HEK293 (cell line): ENCODE data around the gene ACAA2.

Source experiments
- CTCF ChIA-PET: fragments of 350-600 bp; formaldehyde crosslinking; extraction: SDS; loops from one replicate; lab custom pipeline; 2021; ENCODE audit warnings: antibody characterized with exemption; lab: Yijun Ruan, JAX
- POLR2A ChIA-PET: fragments of 300-600 bp; formaldehyde crosslinking; extraction: SDS; loops from one replicate; lab custom pipeline; 2020; ENCODE audit warnings: antibody characterized with exemption, inconsistent platforms; lab: Yijun Ruan, JAX
- H3K27ac ChIP-seq: fragments of 200-500 bp; sonication (Bioruptor generic); 2 replicates; pipeline ENCODE4 v1.5.1; 2014; ENCODE audit warnings: low read depth, low read length, control low read depth, inconsistent platforms; ENCODE audit errors: extremely low read depth
- H3K36me3 ChIP-seq, 2 experiments: fragments of 200-500 bp in 1 of 2; sonication (Bioruptor generic) in 1 of 2; 1 replicate in 1 of 2; 2 replicates in 1 of 2; pipeline ENCODE4 v1.5.1; 2014 to 2017; ENCODE audit warnings: inconsistent platforms in 2 of 2, low read length in 2 of 2; ENCODE audit not compliant: control insufficient read depth in 2 of 2, insufficient read depth in 1 of 2
- H3K4me1 ChIP-seq: fragments of 200-500 bp; sonication (Bioruptor generic); 2 replicates; pipeline ENCODE4 v1.5.1; 2014; ENCODE audit warnings: mild to moderate bottlenecking, low read length, inconsistent platforms; ENCODE audit not compliant: control insufficient read depth, insufficient read depth
- H3K4me3 ChIP-seq: 2 replicates; pipeline ENCODE4 v1.5.1; 2011; ENCODE audit warnings: low read depth, mild to moderate bottlenecking, control low read depth, low read length, moderate library complexity
- H3K9me3 ChIP-seq: fragments of 200-500 bp; sonication (Bioruptor generic); 2 replicates; pipeline ENCODE4 v1.5.1; 2014; ENCODE audit warnings: low read depth, low read length, inconsistent platforms; ENCODE audit not compliant: control insufficient read depth, insufficient read depth
- BCL11A ChIP-seq: fragments of 450-650 bp; formaldehyde crosslinking; IDR thresholded peaks from 2 replicates; pipeline ENCODE4 v1.5.1; 2016; ENCODE audit warnings: low read depth, missing biosample characterization, missing genetic modification characterization
- GLIS1 ChIP-seq: fragments of 450-650 bp; formaldehyde crosslinking; IDR thresholded peaks from 2 replicates; pipeline ENCODE4 v1.5.1; 2016; ENCODE audit warnings: missing biosample characterization, missing genetic modification characterization
- HIC1 ChIP-seq: fragments of 450-650 bp; formaldehyde crosslinking; IDR thresholded peaks from 2 replicates; pipeline ENCODE4 v1.5.1; 2016; ENCODE audit warnings: missing biosample characterization, missing genetic modification characterization
- INSM2 ChIP-seq: fragments of 450-650 bp; formaldehyde crosslinking; IDR thresholded peaks from 2 replicates; pipeline ENCODE4 v1.5.1; 2016; ENCODE audit warnings: missing biosample characterization, missing genetic modification characterization
- KLF1 ChIP-seq: fragments of 450-650 bp; formaldehyde crosslinking; IDR thresholded peaks from 2 replicates; pipeline ENCODE4 v1.5.1; 2016; ENCODE audit warnings: missing biosample characterization, missing genetic modification characterization
- PBX3 ChIP-seq: sonication (generic); formaldehyde crosslinking; IDR thresholded peaks from 2 replicates; pipeline ENCODE4 v1.8.1; 2022; ENCODE audit warnings: mild to moderate bottlenecking, moderate library complexity, missing genetic modification reagents
- REPIN1 ChIP-seq: fragments of 450-650 bp; formaldehyde crosslinking; IDR thresholded peaks from 2 replicates; pipeline ENCODE4 v1.5.1; 2017; ENCODE audit warnings: missing biosample characterization, missing genetic modification characterization, low read depth
- SALL2 ChIP-seq: fragments of 450-650 bp; formaldehyde crosslinking; IDR thresholded peaks from 2 replicates; pipeline ENCODE4 v1.5.0; 2017; ENCODE audit warnings: missing biosample characterization, mild to moderate bottlenecking, missing genetic modification characterization, borderline replicate concordance
- TCF7L2 ChIP-seq: IDR thresholded peaks from 2 replicates; pipeline ENCODE4 v1.6.1; 2011; ENCODE audit warnings: low read depth, mild to moderate bottlenecking, inconsistent platforms, low read length, moderate library complexity, borderline replicate concordance
- ZFP37 ChIP-seq: fragments of 450-650 bp; formaldehyde crosslinking; IDR thresholded peaks from 2 replicates; pipeline ENCODE4 v1.5.1; 2016; ENCODE audit warnings: missing biosample characterization, missing genetic modification characterization
- ZFP41 ChIP-seq: fragments of 450-650 bp; formaldehyde crosslinking; IDR thresholded peaks from 2 replicates; pipeline ENCODE4 v1.5.1; 2016; ENCODE audit warnings: missing biosample characterization, missing genetic modification characterization, borderline replicate concordance
- ZNF112 ChIP-seq: fragments of 450-650 bp; formaldehyde crosslinking; IDR thresholded peaks from 2 replicates; pipeline ENCODE4 v1.5.0; 2017; ENCODE audit warnings: missing biosample characterization, missing genetic modification characterization
- ZNF133 ChIP-seq: fragments of 450-650 bp; formaldehyde crosslinking; IDR thresholded peaks from 2 replicates; pipeline ENCODE4 v1.5.1; 2016; ENCODE audit warnings: missing biosample characterization, missing genetic modification characterization
- ZNF169 ChIP-seq: fragments of 450-650 bp; formaldehyde crosslinking; IDR thresholded peaks from 2 replicates; pipeline ENCODE4 v1.5.1; 2016; ENCODE audit warnings: missing biosample characterization, missing genetic modification characterization
- ZNF394 ChIP-seq: fragments of 450-650 bp; formaldehyde crosslinking; IDR thresholded peaks from 2 replicates; pipeline ENCODE4 v1.5.1; 2016; ENCODE audit warnings: missing biosample characterization, missing genetic modification characterization, mild to moderate bottlenecking, moderate library complexity, borderline replicate concordance
- ZNF530 ChIP-seq: fragments of 450-650 bp; formaldehyde crosslinking; IDR thresholded peaks from 2 replicates; pipeline ENCODE4 v1.5.1; 2016; ENCODE audit warnings: low read depth, missing biosample characterization, missing genetic modification characterization
- ZNF639 ChIP-seq: fragments of 450-650 bp; formaldehyde crosslinking; IDR thresholded peaks from 2 replicates; pipeline ENCODE4 v1.5.1; 2016; ENCODE audit warnings: missing biosample characterization, missing genetic modification characterization
- ZNF645 ChIP-seq: fragments of 450-650 bp; formaldehyde crosslinking; IDR thresholded peaks from 2 replicates; pipeline ENCODE4; 2016; ENCODE audit warnings: missing biosample characterization, missing genetic modification characterization
- ZNF660 ChIP-seq: fragments of 450-650 bp; IDR thresholded peaks from 2 replicates; pipeline ENCODE4 v1.5.1; 2018; ENCODE audit warnings: missing biosample characterization, mild to moderate bottlenecking, missing genetic modification characterization
- ZNF768 ChIP-seq: fragments of 450-650 bp; formaldehyde crosslinking; IDR thresholded peaks from 2 replicates; pipeline ENCODE4 v1.5.1; 2018; ENCODE audit warnings: missing biosample characterization, mild to moderate bottlenecking, missing genetic modification characterization
- ZSCAN23 ChIP-seq: fragments of 450-650 bp; formaldehyde crosslinking; IDR thresholded peaks from 2 replicates; pipeline ENCODE4 v1.5.1; 2016; ENCODE audit warnings: missing biosample characterization, missing genetic modification characterization

Gene ACAA2

GRCh38 chr18:49843131-49843530, 29.8 kb upstream of the ACAA2 start:
- no peak for TF ChIP-seq ZNF394 (tag by site-specific recombination)
- no peak for TF ChIP-seq ZNF169
- no peak for TF ChIP-seq SALL2 (tag by site-specific recombination)
- TF ChIP-seq ZNF645 (tag by site-specific recombination), result no peak
- no peak for TF ChIP-seq KLF1 (tag by site-specific recombination)
- no peaks in the 10 kb centered on the region for H3K9me3 ChIP-seq
- no peak overlapping the region for H3K4me3 ChIP-seq
- H3K36me3 ChIP-seq, result peaks cover 0 to 21% of the 10 kb centered on the region in 2 experiments; a peak in 1 of 3 replicates
- H3K27ac ChIP-seq, result no peak overlapping the region
- CTCF ChIA-PET, result interaction anchor here (1.1 kb wide), 1 partner anchor 18 kb away, joined by 3 read pairs; no protein-coding TSS in a partner anchor
- POLR2A ChIA-PET, result no interaction called here
- no peaks in the 10 kb centered on the region for H3K4me1 ChIP-seq

GRCh38 chr18:49842656-49843055, 29.3 kb upstream of the ACAA2 start:
- H3K4me1 ChIP-seq, result no peaks in the 10 kb centered on the region
- no peak overlapping the region for H3K4me3 ChIP-seq
- no peak for TF ChIP-seq REPIN1
- TF ChIP-seq GLIS1 (tag by site-specific recombination), result 0 out of 2 replicates have a peak, but pooled peaks have one; percentile 16
- TF ChIP-seq ZNF639 (tag by site-specific recombination), result no peak
- CTCF ChIA-PET, result interaction anchor here (1.1 kb wide), 1 partner anchor 18 kb away, joined by 3 read pairs; no protein-coding TSS in a partner anchor
- H3K27ac ChIP-seq, result no peak overlapping the region
- peaks cover 0 to 21% of the 10 kb centered on the region in 2 experiments; a peak in 1 of 3 replicates for H3K36me3 ChIP-seq
- no peaks in the 10 kb centered on the region for H3K9me3 ChIP-seq
- POLR2A ChIA-PET, result no interaction called here

- no peak overlapping the region for H3K4me3 ChIP-seq
- CTCF ChIA-PET, result interaction anchor here (0.7 to 1.4 kb wide), 3 partner anchors 11 to 18 kb away, joined by 3 to 5 read pairs (median 3); no protein-coding TSS in a partner anchor
- H3K36me3 ChIP-seq, result peaks cover 0 to 25% of the 10 kb centered on the region in 2 experiments; a peak in 1 of 3 replicates
- no peak overlapping the region for H3K27ac ChIP-seq
- H3K9me3 ChIP-seq, result no peaks in the 10 kb centered on the region
- POLR2A ChIA-PET, result no interaction called here
- H3K4me1 ChIP-seq, result no peaks in the 10 kb centered on the region
- TF ChIP-seq ZNF133 (no peak), ZNF530 (no peak), ZSCAN23 (tag by site-specific recombination) (no peak), HIC1 (tag by site-specific recombination) (no peak), ZNF660 (tag by site-specific recombination) (no peak), ZFP37 (tag by site-specific recombination) (no peak), PBX3 (CRISPR knock-in tag) (no peak), BCL11A (no peak), ZFP41 (tag by site-specific recombination) (no peak), INSM2 (tag by site-specific recombination) (no peak), ZNF768 (tag by site-specific recombination) (no peak), TCF7L2 (no peak), ZNF112 (tag by site-specific recombination) (no peak)
Measured at GRCh38 chr18:49841236-49842217, 28.2 kb upstream of the ACAA2 start.
